ENCODE results near the gene ARSB.

Gene ARSB

GRCh38 chr5:78746021-78746770 lies 238.9 kb downstream of the ARSB start:
- no peak for DNase-seq

GRCh38 chr5:78744951-78745534 lies 240.1 kb downstream of the ARSB start:
- DNase-seq: no peak

DNA sequence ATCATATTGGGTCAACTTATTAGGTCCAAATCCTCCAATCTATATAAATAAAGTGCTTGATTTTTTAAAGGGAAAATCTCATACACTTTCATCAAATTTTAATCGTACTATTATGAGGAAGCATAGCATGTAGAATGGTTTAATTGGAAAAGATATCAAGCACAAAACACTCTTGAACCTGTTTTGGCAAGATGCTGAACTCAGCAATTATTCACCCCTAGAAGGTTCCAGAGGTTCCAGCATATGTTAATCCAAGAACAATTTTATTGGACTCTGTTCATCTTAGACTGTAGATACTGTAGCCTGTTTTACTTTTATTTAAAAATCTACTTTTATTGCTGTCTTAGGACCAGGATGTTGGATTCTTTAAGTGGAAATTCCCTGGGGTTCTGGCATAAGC lies 244.1 kb downstream of the ARSB start:
- DNase-seq: no peak

GRCh38 chr5:78738693-78739300 lies 246.3 kb downstream of the ARSB start:
- DNase-seq: no peak

GRCh38 chr5:78738104-78738503 lies 247.0 kb downstream of the ARSB start:
- DNase-seq: no peak

DNA sequence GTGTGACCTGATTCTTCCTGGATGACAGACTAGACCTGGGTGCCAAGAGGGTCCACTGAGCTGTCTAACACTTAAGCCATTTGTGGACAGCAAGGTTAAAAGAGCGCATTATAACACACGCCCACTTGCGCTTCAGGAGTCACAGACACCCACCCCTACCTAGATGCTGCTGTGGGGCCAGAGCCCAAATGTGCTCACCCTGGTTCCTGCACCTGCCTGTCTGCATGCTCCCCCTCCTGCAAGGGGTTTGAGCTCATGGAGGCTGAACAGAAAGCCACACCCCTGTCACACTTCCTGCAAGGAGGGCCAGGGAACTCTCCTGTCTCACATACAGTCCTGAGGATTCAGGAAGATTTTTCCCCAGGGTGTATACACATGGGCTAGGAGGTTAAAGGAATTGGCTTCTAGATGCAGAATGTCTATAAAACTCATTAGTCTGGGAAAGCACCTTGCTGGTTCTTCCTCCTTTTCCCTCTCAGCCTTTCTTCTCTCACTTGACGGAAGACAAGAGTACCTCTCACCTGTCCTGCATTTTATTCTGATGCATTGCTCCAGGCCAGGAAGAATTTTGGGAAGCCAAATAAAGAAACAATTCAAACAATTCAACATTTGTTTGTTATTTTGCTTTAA lies 249.2 kb downstream of the ARSB start:
- no peak for DNase-seq

DNA sequence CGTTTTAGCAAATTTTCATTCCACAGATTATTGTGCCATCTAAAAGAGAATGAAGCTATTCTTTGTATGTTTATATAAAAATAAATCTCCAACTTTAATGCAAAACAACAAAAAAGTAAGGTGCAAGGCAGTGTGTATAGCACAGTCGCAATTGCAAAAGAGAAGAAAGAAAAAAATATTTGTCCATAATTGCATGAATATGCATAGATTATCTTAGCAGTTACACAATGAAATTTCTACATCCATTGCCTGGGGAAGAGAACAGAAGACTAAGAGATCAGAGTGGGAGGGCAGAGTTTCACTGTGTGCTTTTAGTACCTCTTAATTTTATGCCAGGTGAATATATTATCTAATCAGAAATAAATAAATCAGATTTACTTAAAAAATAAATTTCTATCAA lies 250.2 kb downstream of the ARSB start:
- DNase-seq: no peak

- DNase-seq: no peak
These were observed 250.8 kb downstream of the ARSB start for GRCh38 chr5:78734094-78734845.

DNA sequence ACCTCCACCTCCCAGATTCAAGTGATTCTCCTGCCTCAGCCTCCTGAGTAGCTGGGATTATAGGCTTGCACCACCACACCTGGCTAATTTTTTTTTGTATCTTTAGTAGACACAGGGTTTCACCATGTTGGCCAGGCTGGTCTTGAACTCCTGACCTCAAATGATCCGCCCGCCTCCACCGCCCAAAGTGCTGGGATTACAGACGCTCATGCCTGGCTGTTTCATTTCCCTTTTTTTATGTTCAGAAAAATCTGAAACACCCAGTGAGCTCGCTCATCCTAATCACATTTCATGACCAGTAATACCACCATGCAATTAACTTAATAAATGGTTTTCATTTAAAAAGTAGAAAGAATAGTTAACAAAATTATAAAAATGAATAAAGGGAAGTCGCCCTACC lies 252.4 kb downstream of the ARSB start:
- DNase-seq: peak in 3 of 4 experiments; percentile 9 to 30 (median 24)

DNA sequence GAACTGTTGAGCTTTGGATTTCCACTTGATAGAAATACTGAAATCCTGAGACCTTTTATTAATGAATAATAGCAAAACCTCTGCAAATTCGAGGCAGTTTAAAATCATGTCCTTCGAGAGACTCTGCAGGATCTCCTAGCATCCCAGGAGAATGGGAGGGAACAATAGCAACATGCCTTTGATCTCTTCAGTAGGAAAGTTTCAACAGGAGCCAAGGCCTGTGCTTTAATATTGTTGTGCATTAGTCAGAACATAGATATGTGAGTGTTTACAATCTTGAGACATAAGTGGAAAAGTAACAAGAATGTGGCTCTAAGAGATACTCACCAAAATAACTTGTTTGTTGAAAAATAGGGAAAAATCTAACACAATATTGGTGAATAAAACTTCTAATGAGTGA lies 253.2 kb downstream of the ARSB start:
- no peak for DNase-seq

- no peak for DNase-seq
These were observed 254.6 kb downstream of the ARSB start for GRCh38 chr5:78730300-78731094.

DNA sequence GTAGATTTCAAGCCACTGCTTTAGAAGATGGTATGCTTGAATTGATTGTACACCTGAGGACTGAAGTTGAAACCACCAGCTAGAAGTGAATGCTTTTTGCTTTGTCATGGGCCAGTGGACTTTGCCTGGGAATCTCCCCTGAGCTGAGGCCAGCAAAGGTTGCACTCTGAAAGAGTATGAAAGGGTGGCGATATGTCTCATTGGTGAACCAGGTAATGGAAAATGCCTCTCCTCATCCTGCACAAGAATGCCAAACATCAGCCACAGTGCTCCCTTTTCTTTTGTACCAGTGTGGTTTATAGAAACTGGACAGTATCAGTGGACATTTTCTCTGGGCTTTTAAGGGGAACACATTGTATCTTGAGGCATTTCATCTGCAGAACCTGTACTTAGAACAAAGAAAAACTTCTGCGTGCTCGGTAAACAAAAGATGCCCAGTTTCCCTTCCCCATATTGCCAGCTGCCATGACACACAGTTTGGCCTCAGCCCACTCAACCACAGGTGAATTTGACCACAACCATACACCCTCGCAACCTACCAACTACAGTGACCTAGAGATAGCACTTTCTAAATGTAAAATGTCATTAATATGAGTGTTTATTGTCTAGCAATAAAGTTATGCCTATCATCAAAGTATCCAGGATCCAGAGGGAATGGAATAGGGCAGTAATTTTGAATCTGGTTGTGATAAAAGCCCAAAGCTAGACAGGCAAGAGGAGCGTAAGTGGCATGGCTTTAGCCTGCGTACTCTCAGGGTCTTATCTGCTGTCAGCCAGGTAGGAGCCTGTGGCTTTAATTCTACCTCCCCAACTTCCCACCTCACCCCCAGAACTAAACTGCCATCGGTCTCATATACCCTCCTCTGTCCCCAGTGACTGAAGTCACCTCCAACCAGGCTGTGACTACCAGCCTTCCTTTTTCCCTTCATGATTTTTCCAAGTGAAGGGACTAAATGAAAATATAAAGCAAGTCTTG lies 257.0 kb downstream of the ARSB start:
- no peak for DNase-seq

All from suppressor macrophage (primary cell).